ENCODE measurements around the gene TARDBP.
A peak's percentile ranks its signal among the peaks of the same experiment; 100 is the strongest.

DNA sequence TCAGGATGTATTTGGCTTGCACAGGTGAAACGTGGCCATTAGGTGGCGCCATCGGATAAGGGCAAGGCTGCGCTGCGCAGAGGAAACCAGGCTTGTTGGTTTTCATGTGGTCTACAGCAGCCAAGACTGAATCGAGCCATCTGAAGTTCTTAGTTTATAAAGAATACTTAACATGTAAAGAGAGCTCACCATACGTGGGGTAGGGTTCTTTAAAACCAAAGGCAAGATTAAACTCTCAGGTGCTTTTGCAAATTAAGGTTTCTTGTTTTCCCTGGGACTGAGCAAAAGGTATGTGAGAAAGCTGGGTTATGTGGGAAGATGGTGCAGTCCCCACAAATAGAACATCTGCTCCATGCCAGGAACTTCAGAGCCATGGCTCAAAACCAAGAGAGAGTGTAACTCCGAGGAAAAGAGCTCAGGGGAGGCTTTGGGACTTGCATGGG, 25.3 kb downstream of the TARDBP start:
- TF ChIP-seq, protein P1, sequence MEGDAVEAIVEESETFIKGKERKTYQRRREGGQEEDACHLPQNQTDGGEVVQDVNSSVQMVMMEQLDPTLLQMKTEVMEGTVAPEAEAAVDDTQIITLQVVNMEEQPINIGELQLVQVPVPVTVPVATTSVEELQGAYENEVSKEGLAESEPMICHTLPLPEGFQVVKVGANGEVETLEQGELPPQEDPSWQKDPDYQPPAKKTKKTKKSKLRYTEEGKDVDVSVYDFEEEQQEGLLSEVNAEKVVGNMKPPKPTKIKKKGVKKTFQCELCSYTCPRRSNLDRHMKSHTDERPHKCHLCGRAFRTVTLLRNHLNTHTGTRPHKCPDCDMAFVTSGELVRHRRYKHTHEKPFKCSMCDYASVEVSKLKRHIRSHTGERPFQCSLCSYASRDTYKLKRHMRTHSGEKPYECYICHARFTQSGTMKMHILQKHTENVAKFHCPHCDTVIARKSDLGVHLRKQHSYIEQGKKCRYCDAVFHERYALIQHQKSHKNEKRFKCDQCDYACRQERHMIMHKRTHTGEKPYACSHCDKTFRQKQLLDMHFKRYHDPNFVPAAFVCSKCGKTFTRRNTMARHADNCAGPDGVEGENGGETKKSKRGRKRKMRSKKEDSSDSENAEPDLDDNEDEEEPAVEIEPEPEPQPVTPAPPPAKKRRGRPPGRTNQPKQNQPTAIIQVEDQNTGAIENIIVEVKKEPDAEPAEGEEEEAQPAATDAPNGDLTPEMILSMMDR (conservative IDR thresholded peaks at IDR 0.05 in 1 of 2, IDR thresholded peaks at IDR 0.05 in 1 of 2; ENCODE audit: low read depth in 1 of 2, low read length in 2 of 2): peak; percentile 98 to 99
- TF ChIP-seq EZH2 (IDR thresholded peaks at IDR 0.05; ENCODE audit: low read length, missing control alignments): no peak

All from fibroblast of lung (primary cell).